RWPE2 (cell line): ENCODE measurements around the gene ZNF226.
A peak's percentile ranks its signal among the peaks of the same experiment; 100 is the strongest.
"Not testable (repeated sequence)": the region's sequence is repeated elsewhere in the genome, so short reads cannot be mapped to it uniquely, and the experiment has no call there.

ENCODE experiments used
- ATAC-seq: fragments of 200-7000 bp; cut with Tn5 transposase; 3 replicates; pipeline ENCODE4 v1.9.1; 2021; ENCODE audit warnings: low read depth
- DNase-seq: peaks from one replicate; pipeline ENCODE4 v3.0.0-alpha.2; 2020; ENCODE audit warnings: low spot score
- H3K27ac ChIP-seq: fragments of 450-650 bp; 2 replicates; pipeline ENCODE4 v1.5.1; 2017; ENCODE audit warnings: mild to moderate bottlenecking; ENCODE audit not compliant: poor library complexity, severe bottlenecking
- H3K27me3 ChIP-seq: fragments of 250-450 bp; sonication (Bioruptor Pico); 2 replicates; pipeline ENCODE4 v1.5.1; 2021; ENCODE audit warnings: mild to moderate bottlenecking, moderate library complexity; ENCODE audit not compliant: insufficient read depth, poor library complexity, severe bottlenecking
- H3K36me3 ChIP-seq: fragments of 250-450 bp; sonication (Bioruptor Pico); 2 replicates; pipeline ENCODE4 v1.5.1; 2020; ENCODE audit warnings: low read depth, mild to moderate bottlenecking, moderate library complexity
- H3K4me1 ChIP-seq: fragments of 250-450 bp; sonication (Bioruptor Pico); 2 replicates; pipeline ENCODE4 v1.5.1; 2021; ENCODE audit warnings: mild to moderate bottlenecking, moderate library complexity; ENCODE audit not compliant: insufficient read depth, poor library complexity, severe bottlenecking
- H3K4me3 ChIP-seq: fragments of 250-450 bp; sonication (Bioruptor Pico); 2 replicates; pipeline ENCODE4 v1.5.1; 2021; ENCODE audit warnings: mild to moderate bottlenecking, moderate library complexity; ENCODE audit not compliant: severe bottlenecking
- H3K9me3 ChIP-seq: fragments of 250-450 bp; sonication (Bioruptor Pico); 2 replicates; pipeline ENCODE4 v1.5.1; 2021; ENCODE audit warnings: mild to moderate bottlenecking, moderate library complexity; ENCODE audit not compliant: severe bottlenecking
- TF ChIP-seq, protein P1 (sequence below): fragments of 450-650 bp; IDR thresholded peaks from one replicate; pipeline ENCODE4 v1.5.1; 2017; ENCODE audit warnings: mild to moderate bottlenecking, moderate library complexity; ENCODE audit not compliant: poor library complexity, severe bottlenecking

The ZNF226 gene

DNA sequence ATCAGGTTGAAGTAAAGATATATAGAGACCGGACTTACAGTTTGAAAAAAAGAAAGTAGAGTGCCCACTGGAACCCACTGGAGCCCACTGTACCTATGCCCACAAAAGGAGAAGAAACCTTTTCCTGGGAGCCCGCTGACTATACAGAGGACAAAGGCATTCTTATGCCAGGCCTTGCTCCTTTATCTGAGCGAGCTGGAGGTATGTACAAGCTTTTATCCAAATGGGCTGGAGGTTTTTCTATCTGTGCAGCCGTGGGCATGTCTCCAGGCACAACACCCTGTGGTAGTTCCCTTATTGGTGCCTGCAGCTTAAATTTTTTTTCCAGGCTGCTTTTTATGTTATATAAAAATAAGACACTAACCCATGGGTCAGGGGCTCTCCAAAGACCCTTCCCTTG is 15.1 kb upstream of the ZNF226 start:
- no peak for ATAC-seq
- Histone ChIP-seq H3K27me3 (no peaks in the 10 kb centered on the region), H3K27ac (no peak overlapping the region), H3K4me1 (no peaks in the 10 kb centered on the region), H3K4me3 (no peak overlapping the region), H3K36me3 (peaks cover 51% of the 10 kb centered on the region), H3K9me3 (no peaks in the 10 kb centered on the region)
- DNase-seq: no peak
- TF ChIP-seq, protein P1, sequence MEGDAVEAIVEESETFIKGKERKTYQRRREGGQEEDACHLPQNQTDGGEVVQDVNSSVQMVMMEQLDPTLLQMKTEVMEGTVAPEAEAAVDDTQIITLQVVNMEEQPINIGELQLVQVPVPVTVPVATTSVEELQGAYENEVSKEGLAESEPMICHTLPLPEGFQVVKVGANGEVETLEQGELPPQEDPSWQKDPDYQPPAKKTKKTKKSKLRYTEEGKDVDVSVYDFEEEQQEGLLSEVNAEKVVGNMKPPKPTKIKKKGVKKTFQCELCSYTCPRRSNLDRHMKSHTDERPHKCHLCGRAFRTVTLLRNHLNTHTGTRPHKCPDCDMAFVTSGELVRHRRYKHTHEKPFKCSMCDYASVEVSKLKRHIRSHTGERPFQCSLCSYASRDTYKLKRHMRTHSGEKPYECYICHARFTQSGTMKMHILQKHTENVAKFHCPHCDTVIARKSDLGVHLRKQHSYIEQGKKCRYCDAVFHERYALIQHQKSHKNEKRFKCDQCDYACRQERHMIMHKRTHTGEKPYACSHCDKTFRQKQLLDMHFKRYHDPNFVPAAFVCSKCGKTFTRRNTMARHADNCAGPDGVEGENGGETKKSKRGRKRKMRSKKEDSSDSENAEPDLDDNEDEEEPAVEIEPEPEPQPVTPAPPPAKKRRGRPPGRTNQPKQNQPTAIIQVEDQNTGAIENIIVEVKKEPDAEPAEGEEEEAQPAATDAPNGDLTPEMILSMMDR: no peak

- Histone ChIP-seq H3K27ac (no peak overlapping the region), H3K4me3 (no peak overlapping the region), H3K27me3 (no peaks in the 10 kb centered on the region), H3K4me1 (no peaks in the 10 kb centered on the region), H3K9me3 (peaks cover 2% of the 10 kb centered on the region), H3K36me3 (peaks cover 49% of the 10 kb centered on the region)
- ATAC-seq: no peak
- TF ChIP-seq, protein P1: no peak
- no peak for DNase-seq
These were observed 13.4 kb upstream of the ZNF226 start for GRCh38 chr19:44151491-44151890.

DNA sequence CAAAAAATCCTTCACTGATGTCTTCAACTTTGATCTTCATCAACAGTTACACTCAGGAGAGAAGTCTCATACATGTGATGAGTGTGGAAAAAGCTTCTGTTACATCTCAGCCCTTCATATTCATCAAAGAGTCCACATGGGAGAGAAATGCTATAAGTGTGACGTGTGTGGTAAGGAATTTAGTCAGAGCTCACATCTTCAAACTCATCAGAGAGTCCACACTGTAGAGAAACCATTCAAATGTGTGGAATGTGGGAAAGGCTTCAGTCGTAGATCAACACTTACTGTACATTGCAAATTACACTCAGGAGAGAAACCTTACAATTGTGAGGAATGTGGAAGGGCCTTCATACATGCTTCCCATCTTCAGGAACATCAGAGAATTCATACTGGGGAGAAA is 8.4 kb upstream of the ZNF226 start:
- TF ChIP-seq, protein P1: no peak
- Histone ChIP-seq H3K36me3 (peaks cover 22% of the 10 kb centered on the region), H3K27ac (no peak overlapping the region), H3K27me3 (no peaks in the 10 kb centered on the region), H3K4me3 (no peak overlapping the region), H3K4me1 (no peaks in the 10 kb centered on the region), H3K9me3 (peaks cover 5% of the 10 kb centered on the region)
- ATAC-seq (no peak), DNase-seq (no peak)

DNA sequence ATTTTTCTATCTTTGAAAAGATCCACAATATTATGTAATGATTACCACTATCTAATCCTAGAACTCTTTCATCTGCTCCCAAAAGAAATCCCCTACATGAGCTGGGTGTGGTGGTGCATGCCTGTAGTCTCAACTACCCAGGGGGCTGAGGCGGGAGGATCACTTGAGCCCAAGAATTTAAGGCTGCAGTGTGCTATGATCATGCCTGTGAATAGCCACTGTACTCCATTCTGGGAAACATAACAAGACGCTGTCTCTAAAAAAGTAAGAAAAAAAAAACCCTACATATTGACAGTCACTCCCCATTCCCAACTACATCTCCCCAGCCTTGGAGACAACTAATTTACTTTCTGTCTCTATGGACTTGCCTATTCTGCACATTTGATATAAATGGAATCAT is 1.1 kb upstream of the ZNF226 start:
- no peak for ATAC-seq
- TF ChIP-seq, protein P1: no peak
- no peak overlapping the region for H3K27ac ChIP-seq

DNA sequence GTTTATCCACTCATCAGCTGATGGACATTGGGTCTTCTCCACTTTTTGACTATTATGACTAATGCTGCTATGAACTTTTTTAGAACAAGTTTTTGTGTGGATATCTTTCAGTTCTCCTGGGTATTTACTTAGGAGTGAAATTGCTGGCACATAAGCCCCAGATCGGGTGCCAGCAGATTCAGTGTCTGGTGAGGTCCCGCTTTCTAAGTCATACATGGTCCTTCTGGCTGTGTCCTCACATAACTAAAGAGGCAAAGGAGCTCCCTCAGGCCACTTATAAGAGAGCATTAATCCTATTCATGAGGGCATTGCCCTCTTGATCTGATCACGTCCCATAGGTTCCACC is 600 bp upstream of the ZNF226 start:
- Histone ChIP-seq H3K27me3 (no peaks in the 10 kb centered on the region), H3K4me1 (peaks cover 6% of the 10 kb centered on the region), H3K9me3 (no peaks in the 10 kb centered on the region), H3K36me3 (peaks cover 34% of the 10 kb centered on the region), H3K4me3 (peak overlapping the region; percentile 59), H3K27ac (peak overlapping the region; percentile 49)
- TF ChIP-seq, protein P1: no peak
- DNase-seq: no peak
- ATAC-seq: no peak

More for the DNA sequence above, 1.1 kb upstream of the ZNF226 start:
- no peak for DNase-seq
- Histone ChIP-seq H3K9me3 (peaks cover 2% of the 10 kb centered on the region), H3K4me1 (peaks cover 6% of the 10 kb centered on the region), H3K27me3 (no peaks in the 10 kb centered on the region), H3K4me3 (no peak overlapping the region), H3K36me3 (peaks cover 31% of the 10 kb centered on the region)

DNA sequence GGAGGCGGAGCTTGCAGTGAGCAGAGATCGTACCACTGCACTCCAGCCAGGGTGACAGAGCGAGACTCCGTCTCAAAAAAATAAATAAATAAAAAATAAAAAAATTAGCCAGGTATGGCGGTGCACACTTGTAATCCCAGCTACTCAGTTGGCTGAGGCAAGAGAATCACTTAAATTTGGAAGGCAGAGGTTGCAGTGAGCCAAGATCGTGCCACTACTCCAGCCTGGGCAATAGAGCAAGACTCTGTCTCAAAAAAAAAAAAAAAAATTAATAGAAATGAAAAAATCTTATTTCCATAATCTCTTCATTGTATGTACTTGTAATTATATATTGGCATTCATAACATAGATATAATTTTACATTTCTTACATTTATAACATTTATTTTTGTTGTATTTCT is 5.8 kb downstream of the ZNF226 start:
- H3K9me3 ChIP-seq, ATAC-seq, H3K27ac ChIP-seq, DNase-seq, H3K4me1 ChIP-seq, H3K4me3 ChIP-seq, H3K27me3 ChIP-seq: not testable (repeated sequence)
- H3K36me3 ChIP-seq: peaks cover 97% of the 10 kb centered on the region
